ENCODE data around the gene MEA1. TPM values are rescaled to one million over a fixed set of nuclear protein-coding genes. Genes with fewer than 3 reads are reported as not detected.

The MEA1 gene
- total and polyA plus RNA-seq, 4 donors = 10.7 to 50.3 (median 30.6) TPM

DNA sequence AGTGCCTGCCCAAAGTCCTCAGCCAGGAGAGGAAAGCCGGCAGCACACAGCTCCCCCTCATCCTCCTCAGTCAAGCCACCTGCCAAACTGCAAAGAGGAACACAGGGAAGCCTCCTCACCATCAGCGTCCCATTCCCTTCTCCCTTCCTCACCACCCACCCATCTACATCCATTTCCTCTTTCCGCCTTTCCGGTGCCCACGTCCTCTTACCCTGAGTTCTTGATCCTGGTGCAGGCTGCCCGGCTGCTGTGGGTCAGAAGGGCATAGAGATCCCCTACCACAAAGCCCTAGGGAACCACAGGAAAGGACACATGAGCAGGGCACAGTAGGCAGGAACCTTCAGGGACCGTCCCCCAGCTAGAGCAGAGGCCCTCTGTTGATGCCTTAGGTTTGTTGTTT lies 47.2 kb downstream of the MEA1 start:
- Histone ChIP-seq H3K9ac (ENCODE audit: low read depth in 1 of 2, low read length in 2 of 2) (no peak overlapping the region), H3K36me3 (ENCODE audit: control insufficient read depth in 4 of 4, insufficient read depth in 3 of 4, low read depth in 1 of 4, low read length in 3 of 4) (peaks cover 10 to 44% (median 28%) of the 10 kb centered on the region in 4 donors), H3K4me1 (ENCODE audit: control insufficient read depth in 4 of 4, insufficient read depth in 4 of 4, low read length in 3 of 4) (peaks cover 2 to 23% (median 13%) of the 10 kb centered on the region in 4 donors), H3K9me3 (ENCODE audit: control insufficient read depth in 4 of 4, low read length in 3 of 4) (no peaks in the 10 kb centered on the region), H3K4me3 (ENCODE audit: low read depth in 1 of 3, low read length in 3 of 3) (no peak overlapping the region), H3K27me3 (ENCODE audit: control insufficient read depth in 4 of 4, insufficient read depth in 4 of 4, low read length in 3 of 4) (no peaks in the 10 kb centered on the region), H3K27ac (ENCODE audit: low read depth in 1 of 2, low read length in 2 of 2) (no peak overlapping the region)
- WGBS = 76% methylated on average over 7 of the region's 7 CpGs
- no peak for TF ChIP-seq TAF1 (conservative IDR thresholded peaks at IDR 0.05)
- no peak for TF ChIP-seq YY1 (IDR thresholded peaks at IDR 0.05)
- TF ChIP-seq SP1 (IDR thresholded peaks at IDR 0.05) = no peak
- TF ChIP-seq, protein P1, sequence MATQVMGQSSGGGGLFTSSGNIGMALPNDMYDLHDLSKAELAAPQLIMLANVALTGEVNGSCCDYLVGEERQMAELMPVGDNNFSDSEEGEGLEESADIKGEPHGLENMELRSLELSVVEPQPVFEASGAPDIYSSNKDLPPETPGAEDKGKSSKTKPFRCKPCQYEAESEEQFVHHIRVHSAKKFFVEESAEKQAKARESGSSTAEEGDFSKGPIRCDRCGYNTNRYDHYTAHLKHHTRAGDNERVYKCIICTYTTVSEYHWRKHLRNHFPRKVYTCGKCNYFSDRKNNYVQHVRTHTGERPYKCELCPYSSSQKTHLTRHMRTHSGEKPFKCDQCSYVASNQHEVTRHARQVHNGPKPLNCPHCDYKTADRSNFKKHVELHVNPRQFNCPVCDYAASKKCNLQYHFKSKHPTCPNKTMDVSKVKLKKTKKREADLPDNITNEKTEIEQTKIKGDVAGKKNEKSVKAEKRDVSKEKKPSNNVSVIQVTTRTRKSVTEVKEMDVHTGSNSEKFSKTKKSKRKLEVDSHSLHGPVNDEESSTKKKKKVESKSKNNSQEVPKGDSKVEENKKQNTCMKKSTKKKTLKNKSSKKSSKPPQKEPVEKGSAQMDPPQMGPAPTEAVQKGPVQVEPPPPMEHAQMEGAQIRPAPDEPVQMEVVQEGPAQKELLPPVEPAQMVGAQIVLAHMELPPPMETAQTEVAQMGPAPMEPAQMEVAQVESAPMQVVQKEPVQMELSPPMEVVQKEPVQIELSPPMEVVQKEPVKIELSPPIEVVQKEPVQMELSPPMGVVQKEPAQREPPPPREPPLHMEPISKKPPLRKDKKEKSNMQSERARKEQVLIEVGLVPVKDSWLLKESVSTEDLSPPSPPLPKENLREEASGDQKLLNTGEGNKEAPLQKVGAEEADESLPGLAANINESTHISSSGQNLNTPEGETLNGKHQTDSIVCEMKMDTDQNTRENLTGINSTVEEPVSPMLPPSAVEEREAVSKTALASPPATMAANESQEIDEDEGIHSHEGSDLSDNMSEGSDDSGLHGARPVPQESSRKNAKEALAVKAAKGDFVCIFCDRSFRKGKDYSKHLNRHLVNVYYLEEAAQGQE (IDR thresholded peaks at IDR 0.05) = no peak
- TF ChIP-seq, protein P2, sequence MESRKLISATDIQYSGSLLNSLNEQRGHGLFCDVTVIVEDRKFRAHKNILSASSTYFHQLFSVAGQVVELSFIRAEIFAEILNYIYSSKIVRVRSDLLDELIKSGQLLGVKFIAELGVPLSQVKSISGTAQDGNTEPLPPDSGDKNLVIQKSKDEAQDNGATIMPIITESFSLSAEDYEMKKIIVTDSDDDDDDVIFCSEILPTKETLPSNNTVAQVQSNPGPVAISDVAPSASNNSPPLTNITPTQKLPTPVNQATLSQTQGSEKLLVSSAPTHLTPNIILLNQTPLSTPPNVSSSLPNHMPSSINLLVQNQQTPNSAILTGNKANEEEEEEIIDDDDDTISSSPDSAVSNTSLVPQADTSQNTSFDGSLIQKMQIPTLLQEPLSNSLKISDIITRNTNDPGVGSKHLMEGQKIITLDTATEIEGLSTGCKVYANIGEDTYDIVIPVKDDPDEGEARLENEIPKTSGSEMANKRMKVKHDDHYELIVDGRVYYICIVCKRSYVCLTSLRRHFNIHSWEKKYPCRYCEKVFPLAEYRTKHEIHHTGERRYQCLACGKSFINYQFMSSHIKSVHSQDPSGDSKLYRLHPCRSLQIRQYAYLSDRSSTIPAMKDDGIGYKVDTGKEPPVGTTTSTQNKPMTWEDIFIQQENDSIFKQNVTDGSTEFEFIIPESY (IDR thresholded peaks at IDR 0.05) = no peak
- TF ChIP-seq HNF4A (conservative IDR thresholded peaks at IDR 0.05) = no peak
- TF ChIP-seq ATF3 (IDR thresholded peaks at IDR 0.05) = no peak
- no peak for TF ChIP-seq RAD21 (IDR thresholded peaks at IDR 0.05)
- DNase-seq (ENCODE audit: low spot score) = no peak

DNA sequence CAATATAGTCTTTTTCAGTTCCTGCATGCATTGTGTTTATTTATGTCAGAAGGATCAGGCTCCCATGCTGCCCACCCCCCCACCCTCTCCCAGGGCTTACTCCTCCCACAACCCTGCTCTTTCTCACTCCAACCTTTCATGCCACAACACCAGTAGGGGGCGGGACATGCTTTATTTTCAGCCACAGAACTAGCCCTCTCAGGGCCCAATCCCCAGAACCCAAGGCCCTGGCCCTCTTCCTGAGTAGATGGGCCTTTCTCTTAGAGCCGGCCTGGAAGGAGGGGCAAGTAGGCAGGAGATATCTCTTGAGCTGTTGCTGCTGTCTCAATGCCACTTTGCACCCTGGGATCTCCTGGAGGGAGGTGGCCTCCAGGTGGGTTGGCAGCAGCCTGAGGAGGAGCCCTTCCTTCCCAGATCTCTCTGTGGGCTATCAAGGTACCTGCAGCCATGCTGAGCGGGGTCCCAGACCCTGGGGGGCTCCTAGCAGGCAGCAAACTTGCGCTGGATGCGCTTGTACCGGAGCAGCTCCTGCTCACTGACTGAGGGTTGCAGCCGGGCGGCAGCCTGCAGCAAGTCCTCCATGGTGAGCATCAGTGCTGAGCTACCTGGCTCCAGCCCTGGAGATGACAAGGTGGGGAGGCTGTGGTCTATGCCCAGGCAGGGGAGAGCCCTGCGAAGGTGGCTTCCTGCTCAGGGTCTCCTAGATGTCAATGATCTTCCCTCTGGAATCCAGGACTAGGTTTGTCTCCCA lies 49.7 kb downstream of the MEA1 start:
- DNase-seq (ENCODE audit: low spot score) = no peak
- H3K9ac ChIP-seq (ENCODE audit: low read depth in 1 of 2, low read length in 2 of 2) = no peak overlapping the region
- H3K4me3 ChIP-seq (ENCODE audit: low read depth in 1 of 3, low read length in 3 of 3) = no peak overlapping the region
- TF ChIP-seq EGR1 (IDR thresholded peaks at IDR 0.05; ENCODE audit: low read depth in 2 of 2) (no peak), RAD21 (IDR thresholded peaks at IDR 0.05) (peak in 1 of 2 donors; percentile 23)
- WGBS = 93% methylated on average over 9 of the region's 9 CpGs
- no peak overlapping the region for H3K27ac ChIP-seq (ENCODE audit: low read depth in 1 of 2, low read length in 2 of 2)
- peaks cover 10 to 41% (median 26%) of the 10 kb centered on the region in 4 donors for H3K36me3 ChIP-seq (ENCODE audit: control insufficient read depth in 4 of 4, insufficient read depth in 3 of 4, low read depth in 1 of 4, low read length in 3 of 4)
- peaks cover 3 to 33% (median 26%) of the 10 kb centered on the region in 4 donors for H3K4me1 ChIP-seq (ENCODE audit: control insufficient read depth in 4 of 4, insufficient read depth in 4 of 4, low read length in 3 of 4)
- H3K27me3 ChIP-seq (ENCODE audit: control insufficient read depth in 4 of 4, insufficient read depth in 4 of 4, low read length in 3 of 4) = no peaks in the 10 kb centered on the region
- no peaks in the 10 kb centered on the region for H3K9me3 ChIP-seq (ENCODE audit: control insufficient read depth in 4 of 4, low read length in 3 of 4)

- peaks cover 9 to 41% (median 25%) of the 10 kb centered on the region in 4 donors for H3K36me3 ChIP-seq (ENCODE audit: control insufficient read depth in 4 of 4, insufficient read depth in 3 of 4, low read depth in 1 of 4, low read length in 3 of 4)
- H3K4me1 ChIP-seq (ENCODE audit: control insufficient read depth in 4 of 4, insufficient read depth in 4 of 4, low read length in 3 of 4) = peaks cover 3 to 32% (median 26%) of the 10 kb centered on the region in 4 donors
- no peaks in the 10 kb centered on the region for H3K27me3 ChIP-seq (ENCODE audit: control insufficient read depth in 4 of 4, insufficient read depth in 4 of 4, low read length in 3 of 4)
- H3K27ac ChIP-seq (ENCODE audit: low read depth in 1 of 2, low read length in 2 of 2) = no peak overlapping the region
- no peak for TF ChIP-seq RAD21 (IDR thresholded peaks at IDR 0.05)
- no peak overlapping the region for H3K9ac ChIP-seq (ENCODE audit: low read depth in 1 of 2, low read length in 2 of 2)
- 85% methylated on average over 12 of the region's 12 CpGs for WGBS
- H3K9me3 ChIP-seq (ENCODE audit: control insufficient read depth in 4 of 4, low read length in 3 of 4) = no peaks in the 10 kb centered on the region
- DNase-seq (ENCODE audit: low spot score) = no peak
- no peak overlapping the region for H3K4me3 ChIP-seq (ENCODE audit: low read depth in 1 of 3, low read length in 3 of 3)
Observed at GRCh38 chr6:42963179-42963854, 50.4 kb downstream of the MEA1 start.
